ENCODE data around the gene UBAC2.
"Not testable (repeated sequence)": the region's sequence is repeated elsewhere in the genome, so short reads cannot be mapped to it uniquely, and the experiment has no call there.

The UBAC2 gene

GRCh38 chr13:99385940-99386339, 185.3 kb downstream of the UBAC2 start:
- H3K4me1 ChIP-seq (ENCODE audit: control insufficient read depth in 1 of 2, insufficient read depth in 2 of 2, low read length in 2 of 2), result no peaks in the 10 kb centered on the region
- H3K36me3 ChIP-seq (ENCODE audit: control insufficient read depth in 1 of 2, insufficient read depth in 2 of 2, low read length in 2 of 2), result peaks cover 6 to 12% of the 10 kb centered on the region in 2 donors
- no peak overlapping the region for H3K4me3 ChIP-seq (ENCODE audit: low read depth in 1 of 2, low read length in 2 of 2)
- H3K9me3 ChIP-seq (ENCODE audit: control insufficient read depth in 1 of 2, low read length in 2 of 2), result no peaks in the 10 kb centered on the region
- no peaks in the 10 kb centered on the region for H3K27me3 ChIP-seq (ENCODE audit: low read depth, low read length)
- no peak overlapping the region for H3K27ac ChIP-seq (ENCODE audit: low read length)

GRCh38 chr13:99386495-99386894, 185.8 kb downstream of the UBAC2 start:
- Histone ChIP-seq H3K36me3 (ENCODE audit: control insufficient read depth in 1 of 2, insufficient read depth in 2 of 2, low read length in 2 of 2) (peaks cover 6 to 12% of the 10 kb centered on the region in 2 donors), H3K27ac (ENCODE audit: low read length) (no peak overlapping the region), H3K27me3 (ENCODE audit: low read depth, low read length) (no peaks in the 10 kb centered on the region)

GRCh38 chr13:99386911-99387788, 186.5 kb downstream of the UBAC2 start:
- Histone ChIP-seq H3K4me1 (ENCODE audit: control insufficient read depth in 1 of 2, insufficient read depth in 2 of 2, low read length in 2 of 2) (no peaks in the 10 kb centered on the region), H3K9me3 (ENCODE audit: control insufficient read depth in 1 of 2, low read length in 2 of 2) (no peaks in the 10 kb centered on the region), H3K4me3 (ENCODE audit: low read depth in 1 of 2, low read length in 2 of 2) (no peak overlapping the region), H3K36me3 (ENCODE audit: control insufficient read depth in 1 of 2, insufficient read depth in 2 of 2, low read length in 2 of 2) (peaks cover 6 to 12% of the 10 kb centered on the region in 2 donors), H3K27ac (ENCODE audit: low read length) (no peak overlapping the region), H3K27me3 (ENCODE audit: low read depth, low read length) (no peaks in the 10 kb centered on the region)

More at GRCh38 chr13:99386495-99386894, 185.8 kb downstream of the UBAC2 start:
- Histone ChIP-seq H3K4me3 (ENCODE audit: low read depth in 1 of 2, low read length in 2 of 2) (no peak overlapping the region), H3K9me3 (ENCODE audit: control insufficient read depth in 1 of 2, low read length in 2 of 2) (no peaks in the 10 kb centered on the region), H3K4me1 (ENCODE audit: control insufficient read depth in 1 of 2, insufficient read depth in 2 of 2, low read length in 2 of 2) (no peaks in the 10 kb centered on the region)

- H3K36me3 ChIP-seq (ENCODE audit: control insufficient read depth in 1 of 2, insufficient read depth in 2 of 2, low read length in 2 of 2), result peaks cover 6 to 12% of the 10 kb centered on the region in 2 donors
- no peaks in the 10 kb centered on the region for H3K27me3 ChIP-seq (ENCODE audit: low read depth, low read length)
- no peaks in the 10 kb centered on the region for H3K9me3 ChIP-seq (ENCODE audit: control insufficient read depth in 1 of 2, low read length in 2 of 2)
- no peaks in the 10 kb centered on the region for H3K4me1 ChIP-seq (ENCODE audit: control insufficient read depth in 1 of 2, insufficient read depth in 2 of 2, low read length in 2 of 2)
- H3K27ac ChIP-seq (ENCODE audit: low read length), result no peak overlapping the region
- H3K4me3 ChIP-seq (ENCODE audit: low read depth in 1 of 2, low read length in 2 of 2), result no peak overlapping the region
Observed at GRCh38 chr13:99388334-99388923, 187.8 kb downstream of the UBAC2 start.

GRCh38 chr13:99389094-99389493, 188.4 kb downstream of the UBAC2 start:
- H3K27me3 ChIP-seq (ENCODE audit: low read depth, low read length); H3K9me3 ChIP-seq (ENCODE audit: control insufficient read depth in 1 of 2, low read length in 2 of 2); H3K4me3 ChIP-seq (ENCODE audit: low read depth in 1 of 2, low read length in 2 of 2); H3K27ac ChIP-seq (ENCODE audit: low read length); H3K4me1 ChIP-seq (ENCODE audit: control insufficient read depth in 1 of 2, insufficient read depth in 2 of 2, low read length in 2 of 2): not testable (repeated sequence)
- peaks cover 6 to 12% of the 10 kb centered on the region in 2 donors for H3K36me3 ChIP-seq (ENCODE audit: control insufficient read depth in 1 of 2, insufficient read depth in 2 of 2, low read length in 2 of 2)

GRCh38 chr13:99389520-99390304, 189.1 kb downstream of the UBAC2 start:
- H3K4me1 ChIP-seq (ENCODE audit: control insufficient read depth in 1 of 2, insufficient read depth in 2 of 2, low read length in 2 of 2), result no peaks in the 10 kb centered on the region

GRCh38 chr13:99390601-99391000, 189.9 kb downstream of the UBAC2 start:
- Histone ChIP-seq H3K4me3 (ENCODE audit: low read depth in 1 of 2, low read length in 2 of 2) (no peak overlapping the region), H3K9me3 (ENCODE audit: control insufficient read depth in 1 of 2, low read length in 2 of 2) (no peaks in the 10 kb centered on the region), H3K27me3 (ENCODE audit: low read depth, low read length) (no peaks in the 10 kb centered on the region), H3K36me3 (ENCODE audit: control insufficient read depth in 1 of 2, insufficient read depth in 2 of 2, low read length in 2 of 2) (peaks cover 6 to 9% of the 10 kb centered on the region in 2 donors), H3K27ac (ENCODE audit: low read length) (no peak overlapping the region), H3K4me1 (ENCODE audit: control insufficient read depth in 1 of 2, insufficient read depth in 2 of 2, low read length in 2 of 2) (no peaks in the 10 kb centered on the region)

More at GRCh38 chr13:99389520-99390304, 189.1 kb downstream of the UBAC2 start:
- Histone ChIP-seq H3K9me3 (ENCODE audit: control insufficient read depth in 1 of 2, low read length in 2 of 2) (no peaks in the 10 kb centered on the region), H3K27ac (ENCODE audit: low read length) (no peak overlapping the region), H3K27me3 (ENCODE audit: low read depth, low read length) (no peaks in the 10 kb centered on the region), H3K36me3 (ENCODE audit: control insufficient read depth in 1 of 2, insufficient read depth in 2 of 2, low read length in 2 of 2) (peaks cover 6 to 12% of the 10 kb centered on the region in 2 donors), H3K4me3 (ENCODE audit: low read depth in 1 of 2, low read length in 2 of 2) (no peak overlapping the region)

- no peak overlapping the region for H3K4me3 ChIP-seq (ENCODE audit: low read depth in 1 of 2, low read length in 2 of 2)
- no peaks in the 10 kb centered on the region for H3K9me3 ChIP-seq (ENCODE audit: control insufficient read depth in 1 of 2, low read length in 2 of 2)
- no peaks in the 10 kb centered on the region for H3K4me1 ChIP-seq (ENCODE audit: control insufficient read depth in 1 of 2, insufficient read depth in 2 of 2, low read length in 2 of 2)
- H3K27ac ChIP-seq (ENCODE audit: low read length), result no peak overlapping the region
- no peaks in the 10 kb centered on the region for H3K27me3 ChIP-seq (ENCODE audit: low read depth, low read length)
- peaks cover 0 to 4% of the 10 kb centered on the region in 2 donors for H3K36me3 ChIP-seq (ENCODE audit: control insufficient read depth in 1 of 2, insufficient read depth in 2 of 2, low read length in 2 of 2)
Observed at GRCh38 chr13:99391781-99392469, 191.3 kb downstream of the UBAC2 start.

GRCh38 chr13:99392470-99393135, 191.9 kb downstream of the UBAC2 start:
- H3K4me3 ChIP-seq (ENCODE audit: low read depth in 1 of 2, low read length in 2 of 2), result no peak overlapping the region
- H3K27ac ChIP-seq (ENCODE audit: low read length), result no peak overlapping the region
- no peaks in the 10 kb centered on the region for H3K9me3 ChIP-seq (ENCODE audit: control insufficient read depth in 1 of 2, low read length in 2 of 2)
- H3K36me3 ChIP-seq (ENCODE audit: control insufficient read depth in 1 of 2, insufficient read depth in 2 of 2, low read length in 2 of 2), result no peaks in the 10 kb centered on the region
- H3K27me3 ChIP-seq (ENCODE audit: low read depth, low read length), result no peaks in the 10 kb centered on the region
- no peaks in the 10 kb centered on the region for H3K4me1 ChIP-seq (ENCODE audit: control insufficient read depth in 1 of 2, insufficient read depth in 2 of 2, low read length in 2 of 2)

GRCh38 chr13:99393391-99393790, 192.7 kb downstream of the UBAC2 start:
- not testable (repeated sequence) for H3K36me3 ChIP-seq (ENCODE audit: control insufficient read depth in 1 of 2, insufficient read depth in 2 of 2, low read length in 2 of 2); H3K27me3 ChIP-seq (ENCODE audit: low read depth, low read length); H3K4me1 ChIP-seq (ENCODE audit: control insufficient read depth in 1 of 2, insufficient read depth in 2 of 2, low read length in 2 of 2); H3K27ac ChIP-seq (ENCODE audit: low read length); H3K4me3 ChIP-seq (ENCODE audit: low read depth in 1 of 2, low read length in 2 of 2); H3K9me3 ChIP-seq (ENCODE audit: control insufficient read depth in 1 of 2, low read length in 2 of 2)

All from muscle layer of duodenum (tissue), 2 donors.